ENCODE data around the gene PTPRD.

PTPRD gene

DNA sequence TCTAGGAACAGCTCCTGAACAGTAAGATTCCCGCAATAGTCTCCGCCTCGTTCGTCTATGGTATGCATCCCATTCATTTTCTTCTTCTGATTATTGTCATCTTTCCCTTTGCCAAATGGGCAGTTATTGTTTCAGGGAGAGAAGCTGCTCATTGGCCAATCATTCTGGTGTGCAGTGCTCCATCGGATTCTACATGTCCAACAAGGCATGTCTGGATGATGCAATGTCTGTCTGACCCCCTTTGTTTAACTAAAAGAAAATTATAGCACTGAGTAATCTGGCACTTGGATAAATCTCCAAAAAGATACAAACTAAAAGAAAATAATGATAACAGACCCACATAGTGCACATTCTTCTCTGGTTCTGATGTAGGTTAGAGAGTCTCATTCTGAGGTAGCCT lies 2297.6 kb downstream of the PTPRD start:
- Histone ChIP-seq H3K79me2 (ENCODE audit: insufficient read depth, low read length) (no peaks in the 10 kb centered on the region), H3K9ac (ENCODE audit: low read depth, low read length, poor library complexity, severe bottlenecking) (no peak overlapping the region), H3K36me3 (ENCODE audit: insufficient read depth, low read length) (peaks cover 16% of the 10 kb centered on the region; the same call in 1 of the 2 replicates), H3K9me3 (ENCODE audit: insufficient read depth, low read depth, low read length) (no peaks in the 10 kb centered on the region; the same call in 1 of the 2 replicates), H3K4me1 (ENCODE audit: insufficient read depth, low read length, poor library complexity, severe bottlenecking) (no peaks in the 10 kb centered on the region), H3K9me2 (replicated peaks; ENCODE audit: low read depth, low read length) (no peaks in the 10 kb centered on the region), H3K4me2 (ENCODE audit: low read depth, low read length, poor library complexity, severe bottlenecking) (no peak overlapping the region), H2AFZ (ENCODE audit: low read length) (no peak overlapping the region), H3F3A (ENCODE audit: low read depth) (no peaks in the 10 kb centered on the region), H3K4me3 (ENCODE audit: low read length, poor library complexity, severe bottlenecking) (no peak overlapping the region), H4K20me1 (ENCODE audit: insufficient read depth, low read length, poor library complexity, severe bottlenecking) (no peaks in the 10 kb centered on the region), H3K27me3 (ENCODE audit: insufficient read depth, low read length, poor library complexity, severe bottlenecking) (no peaks in the 10 kb centered on the region)
- no peak for TF ChIP-seq EZH2phosphoT487 (IDR thresholded peaks at IDR 0.05; ENCODE audit: borderline replicate concordance)
- TF ChIP-seq, protein P1, sequence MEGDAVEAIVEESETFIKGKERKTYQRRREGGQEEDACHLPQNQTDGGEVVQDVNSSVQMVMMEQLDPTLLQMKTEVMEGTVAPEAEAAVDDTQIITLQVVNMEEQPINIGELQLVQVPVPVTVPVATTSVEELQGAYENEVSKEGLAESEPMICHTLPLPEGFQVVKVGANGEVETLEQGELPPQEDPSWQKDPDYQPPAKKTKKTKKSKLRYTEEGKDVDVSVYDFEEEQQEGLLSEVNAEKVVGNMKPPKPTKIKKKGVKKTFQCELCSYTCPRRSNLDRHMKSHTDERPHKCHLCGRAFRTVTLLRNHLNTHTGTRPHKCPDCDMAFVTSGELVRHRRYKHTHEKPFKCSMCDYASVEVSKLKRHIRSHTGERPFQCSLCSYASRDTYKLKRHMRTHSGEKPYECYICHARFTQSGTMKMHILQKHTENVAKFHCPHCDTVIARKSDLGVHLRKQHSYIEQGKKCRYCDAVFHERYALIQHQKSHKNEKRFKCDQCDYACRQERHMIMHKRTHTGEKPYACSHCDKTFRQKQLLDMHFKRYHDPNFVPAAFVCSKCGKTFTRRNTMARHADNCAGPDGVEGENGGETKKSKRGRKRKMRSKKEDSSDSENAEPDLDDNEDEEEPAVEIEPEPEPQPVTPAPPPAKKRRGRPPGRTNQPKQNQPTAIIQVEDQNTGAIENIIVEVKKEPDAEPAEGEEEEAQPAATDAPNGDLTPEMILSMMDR (conservative IDR thresholded peaks at IDR 0.05; ENCODE audit: low read length), result no peak

GRCh38 chr9:8309258-8309657 lies 2303.5 kb downstream of the PTPRD start:
- H3K9me2 ChIP-seq (replicated peaks; ENCODE audit: low read depth, low read length), result no peaks in the 10 kb centered on the region

DNA sequence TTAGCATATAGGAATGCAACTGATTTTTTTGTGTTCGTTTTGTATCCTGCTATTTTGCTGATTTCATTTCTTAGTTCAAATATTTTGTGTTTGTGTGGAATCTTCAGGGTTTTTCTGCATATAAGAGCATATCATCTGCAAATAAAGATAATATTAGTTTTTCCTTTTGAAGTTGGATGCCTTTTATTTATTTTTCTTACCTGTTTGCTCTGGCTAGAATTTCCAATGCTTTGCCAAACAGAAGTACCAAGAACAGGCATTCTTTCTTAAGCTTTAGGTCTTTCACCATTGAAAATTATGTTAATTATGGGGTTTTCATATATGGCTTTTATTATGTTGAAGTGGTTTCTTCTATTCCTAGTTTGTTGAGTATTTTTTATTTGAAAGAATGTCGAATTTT lies 2308.1 kb downstream of the PTPRD start:
- Histone ChIP-seq H3K4me2 (ENCODE audit: low read depth, low read length, poor library complexity, severe bottlenecking) (no peak overlapping the region), H3K36me3 (ENCODE audit: insufficient read depth, low read length) (no peaks in the 10 kb centered on the region), H3K27me3 (ENCODE audit: insufficient read depth, low read length, poor library complexity, severe bottlenecking) (no peaks in the 10 kb centered on the region), H3K9me2 (replicated peaks; ENCODE audit: low read depth, low read length) (no peaks in the 10 kb centered on the region), H3K9ac (ENCODE audit: low read depth, low read length, poor library complexity, severe bottlenecking) (no peak overlapping the region), H3K9me3 (ENCODE audit: insufficient read depth, low read depth, low read length) (peaks cover 4% of the 10 kb centered on the region), H2AFZ (ENCODE audit: low read length) (no peak overlapping the region), H4K20me1 (ENCODE audit: insufficient read depth, low read length, poor library complexity, severe bottlenecking) (no peaks in the 10 kb centered on the region), H3F3A (ENCODE audit: low read depth) (no peaks in the 10 kb centered on the region), H3K79me2 (ENCODE audit: insufficient read depth, low read length) (no peaks in the 10 kb centered on the region), H3K4me3 (ENCODE audit: low read length, poor library complexity, severe bottlenecking) (no peak overlapping the region), H3K4me1 (ENCODE audit: insufficient read depth, low read length, poor library complexity, severe bottlenecking) (no peaks in the 10 kb centered on the region)
- no peak for TF ChIP-seq EZH2phosphoT487 (IDR thresholded peaks at IDR 0.05; ENCODE audit: borderline replicate concordance)
- TF ChIP-seq, protein P1 (conservative IDR thresholded peaks at IDR 0.05; ENCODE audit: low read length), result no peak

More at GRCh38 chr9:8309258-8309657, 2303.5 kb downstream of the PTPRD start:
- Histone ChIP-seq H3K4me3 (ENCODE audit: low read length, poor library complexity, severe bottlenecking) (no peak overlapping the region), H3K27me3 (ENCODE audit: insufficient read depth, low read length, poor library complexity, severe bottlenecking) (no peaks in the 10 kb centered on the region), H3K9ac (ENCODE audit: low read depth, low read length, poor library complexity, severe bottlenecking) (no peak overlapping the region), H3K4me1 (ENCODE audit: insufficient read depth, low read length, poor library complexity, severe bottlenecking) (no peaks in the 10 kb centered on the region), H3K79me2 (ENCODE audit: insufficient read depth, low read length) (no peaks in the 10 kb centered on the region), H3K4me2 (ENCODE audit: low read depth, low read length, poor library complexity, severe bottlenecking) (no peak overlapping the region), H3F3A (ENCODE audit: low read depth) (no peaks in the 10 kb centered on the region), H2AFZ (ENCODE audit: low read length) (no peak overlapping the region), H3K9me3 (ENCODE audit: insufficient read depth, low read depth, low read length) (no peaks in the 10 kb centered on the region; the same call in 1 of the 2 replicates), H4K20me1 (ENCODE audit: insufficient read depth, low read length, poor library complexity, severe bottlenecking) (no peaks in the 10 kb centered on the region), H3K36me3 (ENCODE audit: insufficient read depth, low read length) (no peaks in the 10 kb centered on the region)
- TF ChIP-seq, protein P1 (conservative IDR thresholded peaks at IDR 0.05; ENCODE audit: low read length), result no peak

Measured in Loucy (cell line).